HepG2 (cell line): Measurements from ENCODE around the gene IQCH.

Source experiments
- BORCS8-MEF2B ChIP-seq: sonication (generic); formaldehyde crosslinking; IDR thresholded peaks from 2 replicates; pipeline ENCODE4 v1.8.0; 2022; ENCODE audit warnings: mild to moderate bottlenecking, missing genetic modification reagents
- CTCF ChIP-seq: sonication (generic); formaldehyde crosslinking; IDR thresholded peaks from 2 replicates; pipeline ENCODE4 v1.5.0; 2020; ENCODE audit warnings: mild to moderate bottlenecking, missing genetic modification reagents, moderate library complexity
- EHMT2 ChIP-seq: fragments of 200-600 bp; sonication (generic); IDR thresholded peaks from 2 replicates; pipeline ENCODE4 v1.7.0; 2017; ENCODE audit warnings: antibody characterized with exemption, low read depth, low read length, borderline replicate concordance
- HOXA7 ChIP-seq: sonication (generic); formaldehyde crosslinking; IDR thresholded peaks from 2 replicates; pipeline ENCODE4 v1.8.1; 2022; ENCODE audit warnings: mild to moderate bottlenecking, missing genetic modification reagents, moderate library complexity
- POLR2A ChIP-seq, 2 experiments: IDR thresholded peaks; 2 replicates each; pipeline ENCODE4 v1.6.1; 2011; ENCODE audit warnings: low read depth in 2 of 2, low read length in 2 of 2, mild to moderate bottlenecking in 1 of 2, moderate library complexity in 1 of 2; ENCODE audit not compliant: insufficient read depth in 1 of 2
- POLR2AphosphoS5 ChIP-seq: IDR thresholded peaks from 2 replicates; pipeline ENCODE4 v1.6.1; 2012; ENCODE audit warnings: low read depth, low read length
- PRDM10 ChIP-seq: sonication (generic); formaldehyde crosslinking; IDR thresholded peaks from 2 replicates; pipeline ENCODE4 v1.4.0; 2020; ENCODE audit warnings: low read depth, missing genetic modification reagents
- REST ChIP-seq, 2 experiments: IDR thresholded peaks; 2 replicates each; pipeline ENCODE4 v1.6.1; 2011 to 2012; ENCODE audit warnings: low read length in 2 of 2, borderline replicate concordance in 1 of 2, low read depth in 1 of 2, mild to moderate bottlenecking in 1 of 2, moderate library complexity in 1 of 2
- TFAP4 ChIP-seq: sonication (generic); IDR thresholded peaks from 2 replicates; pipeline ENCODE4 v1.6.1; 2016; ENCODE audit warnings: low read depth, borderline replicate concordance
- ZNF12 ChIP-seq: sonication (generic); formaldehyde crosslinking; IDR thresholded peaks from 2 replicates; pipeline ENCODE4 v1.5.0; 2020; ENCODE audit warnings: missing genetic modification reagents
- TF ChIP-seq, protein P1 (sequence below): conservative IDR thresholded peaks from 2 replicates; pipeline ENCODE4 v1.6.1; 2018; ENCODE audit warnings: missing genetic modification reagents

DNA sequence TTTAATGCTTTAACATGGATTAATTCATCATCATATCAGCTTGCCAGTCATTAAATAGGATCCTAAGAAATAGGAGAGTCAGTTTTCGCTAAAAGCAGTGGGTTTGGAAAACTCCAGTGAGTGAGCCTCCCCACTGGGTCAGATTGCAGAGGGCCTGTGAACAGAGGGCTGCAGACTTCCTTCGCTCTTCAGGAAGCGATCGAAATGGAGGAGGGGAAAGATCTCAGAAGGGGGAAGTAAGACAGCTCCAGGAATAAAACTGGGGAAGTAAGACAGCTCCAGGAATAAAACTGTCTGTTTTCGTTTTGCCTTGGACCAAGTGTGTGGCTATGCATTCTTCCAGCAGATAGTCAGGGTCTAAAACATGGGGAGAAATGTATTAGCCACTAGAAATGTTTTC lies 141.5 kb downstream of the IQCH start:
- no peak for TF ChIP-seq BORCS8-MEF2B (CRISPR knock-in tag)
- TF ChIP-seq POLR2A (IDR thresholded peaks at IDR 0.05; ENCODE audit: insufficient read depth in 1 of 2, low read depth in 2 of 2, low read length in 2 of 2), result no peak
- TF ChIP-seq HOXA7 (CRISPR knock-in tag), result no peak
- TF ChIP-seq CTCF (CRISPR knock-in tag), result no peak
- no peak for TF ChIP-seq TFAP4
- TF ChIP-seq POLR2AphosphoS5, result no peak
- TF ChIP-seq PRDM10 (CRISPR knock-in tag), result no peak
- no peak for TF ChIP-seq EHMT2
- no peak for TF ChIP-seq REST (IDR thresholded peaks at IDR 0.05; ENCODE audit: borderline replicate concordance in 1 of 2, low read depth in 1 of 2, low read length in 2 of 2)
- no peak for TF ChIP-seq ZNF12 (CRISPR knock-in tag)
- TF ChIP-seq, protein P1, sequence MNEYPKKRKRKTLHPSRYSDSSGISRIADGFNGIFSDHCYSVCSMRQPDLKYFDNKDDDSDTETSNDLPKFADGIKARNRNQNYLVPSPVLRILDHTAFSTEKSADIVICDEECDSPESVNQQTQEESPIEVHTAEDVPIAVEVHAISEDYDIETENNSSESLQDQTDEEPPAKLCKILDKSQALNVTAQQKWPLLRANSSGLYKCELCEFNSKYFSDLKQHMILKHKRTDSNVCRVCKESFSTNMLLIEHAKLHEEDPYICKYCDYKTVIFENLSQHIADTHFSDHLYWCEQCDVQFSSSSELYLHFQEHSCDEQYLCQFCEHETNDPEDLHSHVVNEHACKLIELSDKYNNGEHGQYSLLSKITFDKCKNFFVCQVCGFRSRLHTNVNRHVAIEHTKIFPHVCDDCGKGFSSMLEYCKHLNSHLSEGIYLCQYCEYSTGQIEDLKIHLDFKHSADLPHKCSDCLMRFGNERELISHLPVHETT (CRISPR knock-in tag), result no peak
